T-helper 2 cell treated with Interferon-gamma antibody and Interleukin-4, amounts not matched to agents 100 ng/mL and 5 ng/mL, for 36 hours (primary cell): Measurements from ENCODE around the gene ZBED3. TPM values are rescaled to one million over a fixed set of nuclear protein-coding genes. Genes with fewer than 3 reads are reported as not detected.

Source experiments
- total RNA-seq: library from RNA; stranded (reverse); gene quantifications from 2 replicates; pipeline ENCODE4 v1.2.3, GENCODE V29; 2022

ZBED3 gene
- total RNA-seq, 1 donor from 2014 or later = 0.80 TPM

Other genes with a start within 250 kb of the ZBED3 start
- gene S100Z, start 237.3 kb downstream of the ZBED3 start, total RNA-seq = 1.7 TPM in 2 replicates
- gene CRHBP, start 134.2 kb downstream of the ZBED3 start, total RNA-seq = 0.11 TPM in 1 of 2 replicates, not detected in the other
- gene AGGF1, start 56.9 kb downstream of the ZBED3 start, total RNA-seq = 23.7 and 26.1 TPM in 2 replicates
- 0.20 and 0.43 TPM in 2 replicates for gene PDE8B, start 123.4 kb upstream of the ZBED3 start, total RNA-seq